HepG2 (cell line): ENCODE results near the gene CHTF18. TPM values are rescaled to one million over a fixed set of nuclear protein-coding genes. Genes with fewer than 3 reads are reported as not detected.

Source experiments
- AKAP8 ChIP-seq: sonication (generic); formaldehyde crosslinking; IDR thresholded peaks from 2 replicates; pipeline ENCODE4 v1.5.1; 2020; ENCODE audit warnings: mild to moderate bottlenecking, missing genetic modification reagents
- BORCS8-MEF2B ChIP-seq: sonication (generic); formaldehyde crosslinking; IDR thresholded peaks from 2 replicates; pipeline ENCODE4 v1.8.0; 2022; ENCODE audit warnings: mild to moderate bottlenecking, missing genetic modification reagents
- CENPX ChIP-seq: sonication (generic); formaldehyde crosslinking; IDR thresholded peaks from 2 replicates; pipeline ENCODE4 v1.9.0; 2021; ENCODE audit warnings: mild to moderate bottlenecking, missing genetic modification reagents, moderate library complexity
- DNMT1 ChIP-seq: sonication (generic); formaldehyde crosslinking; IDR thresholded peaks from 2 replicates; pipeline ENCODE4 v1.5.1; 2020; ENCODE audit warnings: mild to moderate bottlenecking, missing genetic modification reagents
- GFI1 ChIP-seq: sonication (generic); formaldehyde crosslinking; IDR thresholded peaks from 2 replicates; pipeline ENCODE4 v1.5.0; 2020; ENCODE audit warnings: missing genetic modification reagents, mild to moderate bottlenecking, borderline replicate concordance
- HNRNPL ChIP-seq: fragments of 200-400 bp; formaldehyde crosslinking; IDR thresholded peaks from 2 replicates; pipeline ENCODE4 v1.6.1; 2017; ENCODE audit warnings: mild to moderate bottlenecking, low read depth, low read length
- ISL2 ChIP-seq: sonication (generic); formaldehyde crosslinking; IDR thresholded peaks from 2 replicates; pipeline ENCODE4 v1.5.0; 2020; ENCODE audit warnings: missing genetic modification reagents
- NR2F1 ChIP-seq, 2 experiments: fragments of 450-650 bp in 1 of 2; formaldehyde crosslinking in 1 of 2; IDR thresholded peaks; 2 replicates each; pipeline versions ENCODE4 v1.5.0 to v1.6.1; 2016 to 2020; ENCODE audit warnings: mild to moderate bottlenecking in 1 of 2, missing compliant biosample characterization in 1 of 2, missing genetic modification reagents in 1 of 2, moderate library complexity in 1 of 2
- NRL ChIP-seq: sonication (generic); formaldehyde crosslinking; IDR thresholded peaks from 2 replicates; pipeline ENCODE4 v1.5.0; 2020; ENCODE audit warnings: missing genetic modification reagents, mild to moderate bottlenecking, moderate library complexity, borderline replicate concordance
- PAXIP1 ChIP-seq: sonication (generic); formaldehyde crosslinking; conservative IDR thresholded peaks from 2 replicates; pipeline ENCODE4 v1.4.0; 2020; ENCODE audit warnings: mild to moderate bottlenecking, missing genetic modification reagents, moderate library complexity
- REXO4 ChIP-seq: sonication (generic); formaldehyde crosslinking; IDR thresholded peaks from 2 replicates; pipeline ENCODE4 v1.8.0; 2022; ENCODE audit warnings: missing genetic modification reagents, mild to moderate bottlenecking, borderline replicate concordance
- RFX1 ChIP-seq: fragments of 450-650 bp; IDR thresholded peaks from 2 replicates; pipeline ENCODE4 v1.6.1; 2017
- TBX2 ChIP-seq: sonication (generic); formaldehyde crosslinking; IDR thresholded peaks from 2 replicates; pipeline ENCODE4 v1.5.0; 2020; ENCODE audit warnings: missing genetic modification reagents, mild to moderate bottlenecking, borderline replicate concordance
- U2AF1 ChIP-seq: fragments of 200-400 bp; formaldehyde crosslinking; optimal IDR thresholded peaks from 2 replicates; pipeline ENCODE3; 2017; ENCODE audit warnings: mild to moderate bottlenecking, low read depth, low read length
- U2AF2 ChIP-seq: fragments of 200-400 bp; formaldehyde crosslinking; IDR thresholded peaks from 2 replicates; pipeline ENCODE4 v1.6.1; 2017; ENCODE audit warnings: low read depth, mild to moderate bottlenecking, low read length
- ZGPAT ChIP-seq: IDR thresholded peaks from 2 replicates; pipeline ENCODE4 v1.6.1; 2016; ENCODE audit warnings: mild to moderate bottlenecking
- ZNF143 ChIP-seq: sonication (generic); formaldehyde crosslinking; IDR thresholded peaks from 2 replicates; pipeline ENCODE4 v1.4.0; 2020; ENCODE audit warnings: missing genetic modification reagents
- polyA plus RNA-seq, 8 experiments: library from polyadenylated mRNA; depleted of rRNA in 3 of 8; stranded (reverse) in 7 of 8; unstranded in 1 of 8; fragments of >200 nt; fragmentation: Illumina TruSeq in 4 of 8; extraction: Trizol in 4 of 8; gene quantifications; 2 replicates each; pipeline versions ENCODE4 v1.2.1 to v1.2.3, GENCODE V29; 2011 to 2016; ENCODE audit warnings: low read depth in 4 of 8, missing spikeins in 1 of 8, mixed read lengths in 1 of 8; ENCODE audit not compliant: insufficient read depth in 1 of 8
- total RNA-seq, 5 experiments: library from RNA; depleted of rRNA; stranded (reverse); fragments of >200 nt; fragmentation: Illumina TruSeq; extraction: Trizol; gene quantifications; 2 replicates each; pipeline ENCODE4 v1.2.3, GENCODE V29; 2016; ENCODE audit warnings: low read depth in 1 of 5
- TF ChIP-seq, protein P1 (sequence below): sonication (generic); formaldehyde crosslinking; IDR thresholded peaks from 2 replicates; pipeline ENCODE4 v1.9.0; 2022; ENCODE audit warnings: missing genetic modification reagents, mild to moderate bottlenecking, borderline replicate concordance
- TF ChIP-seq, protein P2 (sequence below), 2 experiments: fragments of 450-650 bp in 1 of 2; sonication (generic) in 1 of 2; formaldehyde crosslinking; IDR thresholded peaks; 2 replicates each; pipeline versions ENCODE4 v1.5.0 to v1.8.0; 2020 to 2022; ENCODE audit warnings: mild to moderate bottlenecking in 1 of 2, missing genetic modification reagents in 1 of 2

The CHTF18 gene
- total and polyA plus RNA-seq, 2 of the 13 experiments (the other 11 are each of a cell fraction or from before 2014, with no cell fraction given), result 8.6 to 22.9 TPM

- TF ChIP-seq, protein P1, sequence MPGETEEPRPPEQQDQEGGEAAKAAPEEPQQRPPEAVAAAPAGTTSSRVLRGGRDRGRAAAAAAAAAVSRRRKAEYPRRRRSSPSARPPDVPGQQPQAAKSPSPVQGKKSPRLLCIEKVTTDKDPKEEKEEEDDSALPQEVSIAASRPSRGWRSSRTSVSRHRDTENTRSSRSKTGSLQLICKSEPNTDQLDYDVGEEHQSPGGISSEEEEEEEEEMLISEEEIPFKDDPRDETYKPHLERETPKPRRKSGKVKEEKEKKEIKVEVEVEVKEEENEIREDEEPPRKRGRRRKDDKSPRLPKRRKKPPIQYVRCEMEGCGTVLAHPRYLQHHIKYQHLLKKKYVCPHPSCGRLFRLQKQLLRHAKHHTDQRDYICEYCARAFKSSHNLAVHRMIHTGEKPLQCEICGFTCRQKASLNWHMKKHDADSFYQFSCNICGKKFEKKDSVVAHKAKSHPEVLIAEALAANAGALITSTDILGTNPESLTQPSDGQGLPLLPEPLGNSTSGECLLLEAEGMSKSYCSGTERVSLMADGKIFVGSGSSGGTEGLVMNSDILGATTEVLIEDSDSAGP (CRISPR knock-in tag), result peak; percentile 49; the same call in 1 of the 2 replicates
- no peak for TF ChIP-seq CENPX (CRISPR knock-in tag)
- TF ChIP-seq, protein P2, sequence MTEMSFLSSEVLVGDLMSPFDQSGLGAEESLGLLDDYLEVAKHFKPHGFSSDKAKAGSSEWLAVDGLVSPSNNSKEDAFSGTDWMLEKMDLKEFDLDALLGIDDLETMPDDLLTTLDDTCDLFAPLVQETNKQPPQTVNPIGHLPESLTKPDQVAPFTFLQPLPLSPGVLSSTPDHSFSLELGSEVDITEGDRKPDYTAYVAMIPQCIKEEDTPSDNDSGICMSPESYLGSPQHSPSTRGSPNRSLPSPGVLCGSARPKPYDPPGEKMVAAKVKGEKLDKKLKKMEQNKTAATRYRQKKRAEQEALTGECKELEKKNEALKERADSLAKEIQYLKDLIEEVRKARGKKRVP (CRISPR knock-in tag; IDR thresholded peaks at IDR 0.05), result no peak
- TF ChIP-seq ISL2 (CRISPR knock-in tag), result 0 out of 2 replicates have a peak, but pooled peaks have one; percentile 12
- TF ChIP-seq PAXIP1 (CRISPR knock-in tag), result peak; percentile 62
- TF ChIP-seq RFX1, result no peak
- peak; percentile 30; the same call in 1 of the 2 replicates for TF ChIP-seq TBX2 (CRISPR knock-in tag)
- 0 out of 2 replicates have a peak, but pooled peaks have one; percentile 11 for TF ChIP-seq ZNF143
- 0 out of 2 replicates have a peak, but pooled peaks have one; percentile 16 for TF ChIP-seq GFI1 (CRISPR knock-in tag)
- peak; percentile 63; the same call in 1 of the 2 replicates for TF ChIP-seq HNRNPL
- no peak for TF ChIP-seq NR2F1 (CRISPR knock-in tag; IDR thresholded peaks at IDR 0.05)
- TF ChIP-seq U2AF2, result no peak
- TF ChIP-seq REXO4 (CRISPR knock-in tag), result no peak
- TF ChIP-seq NRL (CRISPR knock-in tag), result 0 out of 2 replicates have a peak, but pooled peaks have one; percentile 33
- no peak for TF ChIP-seq DNMT1 (CRISPR knock-in tag)
- TF ChIP-seq U2AF1, result no peak
- 0 out of 2 replicates have a peak, but pooled peaks have one; percentile 18 for TF ChIP-seq ZGPAT (CRISPR knock-in tag)
- TF ChIP-seq AKAP8 (CRISPR knock-in tag), result 0 out of 2 replicates have a peak, but pooled peaks have one; percentile 31
- 0 out of 2 replicates have a peak, but pooled peaks have one; percentile 22 for TF ChIP-seq BORCS8-MEF2B (CRISPR knock-in tag)
Observed at GRCh38 chr16:760545-761343, 27.7 kb upstream of the CHTF18 start, which contains the start of gene MSLN (continued).
